NT2/D1 (cell line): ENCODE measurements around the gene SNRNP200.

ENCODE experiments used
- SUZ12 ChIP-seq: IDR thresholded peaks from 2 replicates; pipeline ENCODE4 v1.6.1; 2011; ENCODE audit not compliant: insufficient read length, insufficient read depth; ENCODE audit errors: extremely low read depth
- YY1 ChIP-seq: IDR thresholded peaks from 2 replicates; pipeline ENCODE4 v1.6.1; 2011; ENCODE audit not compliant: insufficient read length, insufficient read depth

GRCh38 chr2:96325041-96325883 lies 19.9 kb upstream of the SNRNP200 start, which contains the start of gene ITPRIPL1:
- TF ChIP-seq YY1: no peak
- no peak for TF ChIP-seq SUZ12
